Naive B cell (primary cell): Measurements from ENCODE around the gene MOGAT2. TPM values are rescaled to one million over a fixed set of nuclear protein-coding genes. Genes with fewer than 3 reads are reported as not detected.

ENCODE experiments used
- ATAC-seq, 2 donors: fragments of 150-1000 bp; cut with Tn5 transposase; 2 replicates each; pipeline ENCODE4 v1.10.0; 2021; ENCODE audit warnings: low read depth in 2 of 2, mild to moderate bottlenecking in 2 of 2, moderate library complexity in 2 of 2
- DNase-seq: peaks from one replicate; pipeline ENCODE4 v3.0.0; 2022
- H3K27ac Mint-ChIP-seq, 6 donors: one replicate each; pipeline ENCODE4 v1.8.0; 2020 to 2022; ENCODE audit warnings: mild to moderate bottlenecking in 6 of 6, mixed read lengths in 6 of 6, moderate library complexity in 5 of 6, inconsistent platforms in 2 of 6
- H3K27me3 Mint-ChIP-seq, 3 donors: one replicate each; pipeline ENCODE4 v1.8.0; 2021 to 2022; ENCODE audit warnings: mixed read lengths in 3 of 3, mild to moderate bottlenecking in 1 of 3
- H3K36me3 Mint-ChIP-seq, 2 donors: one replicate each; pipeline ENCODE4 v1.8.0; 2020 to 2022; ENCODE audit warnings: mixed read lengths in 2 of 2, inconsistent platforms in 1 of 2, mild to moderate bottlenecking in 1 of 2
- H3K4me1 Mint-ChIP-seq, 3 donors: one replicate each; pipeline ENCODE4 v1.8.0; 2020 to 2022; ENCODE audit warnings: mixed read lengths in 3 of 3, inconsistent platforms in 1 of 3, mild to moderate bottlenecking in 1 of 3, moderate library complexity in 1 of 3
- H3K4me3 Mint-ChIP-seq, 8 donors: one replicate each; pipeline ENCODE4 v1.8.0; 2020 to 2022; ENCODE audit warnings: mild to moderate bottlenecking in 8 of 8, mixed read lengths in 8 of 8, moderate library complexity in 8 of 8, inconsistent platforms in 2 of 8
- H3K9me3 Mint-ChIP-seq, 7 donors: one replicate each; pipeline ENCODE4 v1.8.0; 2020 to 2022; ENCODE audit warnings: mixed read lengths in 7 of 7, mild to moderate bottlenecking in 5 of 7, inconsistent platforms in 2 of 7, moderate library complexity in 1 of 7
- polyA plus RNA-seq, 6 donors: library from polyadenylated mRNA; unstranded; fragments of 300-500 nt; fragmentation: Illumina TruSeq; gene quantifications; one replicate each; pipeline ENCODE4 v1.2.3, GENCODE V29; 2021; ENCODE audit warnings: low read depth in 6 of 6

MOGAT2 gene
- polyA plus RNA-seq, 6 donors from 2014 or later, result not detected

DNA sequence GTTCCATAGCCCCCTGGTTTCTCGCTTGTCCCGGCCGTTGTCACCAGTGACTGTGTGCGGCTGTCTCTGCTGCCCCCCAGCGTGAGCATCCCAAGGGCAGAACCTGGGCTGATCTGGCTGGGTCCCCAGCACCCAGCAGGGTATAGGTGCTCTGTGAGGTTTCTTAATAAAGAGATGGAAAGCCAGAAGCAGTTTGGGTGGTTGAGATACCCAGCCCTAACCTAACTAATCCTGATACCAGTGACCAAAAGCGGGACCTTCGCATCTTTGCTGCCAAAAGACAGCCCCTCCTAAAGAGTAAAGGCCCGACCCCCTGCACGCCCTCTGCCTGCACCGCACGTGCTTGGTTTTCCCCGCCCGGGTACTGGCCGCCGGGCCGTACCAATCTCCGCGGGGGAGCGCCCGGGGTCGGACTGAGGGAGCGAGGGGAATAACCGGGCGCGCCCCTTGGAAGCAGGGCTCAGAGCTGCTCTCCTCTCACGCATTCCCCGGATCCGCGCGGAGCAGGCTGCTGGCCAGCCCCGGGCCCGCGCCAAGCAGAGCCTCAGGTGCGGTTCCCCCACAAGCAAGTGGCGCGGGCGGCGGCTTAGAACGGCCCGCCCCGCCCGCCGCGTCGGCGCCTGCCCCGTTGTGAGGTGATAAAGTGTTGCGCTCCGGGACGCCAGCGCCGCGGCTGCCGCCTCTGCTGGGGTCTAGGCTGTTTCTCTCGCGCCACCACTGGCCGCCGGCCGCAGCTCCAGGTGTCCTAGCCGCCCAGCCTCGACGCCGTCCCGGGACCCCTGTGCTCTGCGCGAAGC lies 50.7 kb downstream of the MOGAT2 start, which contains the start of gene DGAT2:
TSS of gene DGAT2 (plus strand) at position 667 of the 797 bp plus-strand sequence. CDS start 214 bp downstream, outside the sequence.
- DNase-seq (peak; percentile 82), ATAC-seq (peak; percentile 80 to 82)
- Mint-ChIP-seq H3K4me3 (peak within 1 kb of the TSS; percentile 87 to 91 (median 89)), H3K36me3 (no peaks in the 10 kb centered on the region), H3K27ac (peak within 1 kb of the TSS; percentile 93 to 99 (median 95)), H3K27me3 (peaks cover 0 to 10% (median 0%) of the 10 kb centered on the region in 3 donors), H3K9me3 (no peaks in the 10 kb centered on the region), H3K4me1 (peaks cover 47 to 57% (median 52%) of the 10 kb centered on the region in 3 donors)

DNA sequence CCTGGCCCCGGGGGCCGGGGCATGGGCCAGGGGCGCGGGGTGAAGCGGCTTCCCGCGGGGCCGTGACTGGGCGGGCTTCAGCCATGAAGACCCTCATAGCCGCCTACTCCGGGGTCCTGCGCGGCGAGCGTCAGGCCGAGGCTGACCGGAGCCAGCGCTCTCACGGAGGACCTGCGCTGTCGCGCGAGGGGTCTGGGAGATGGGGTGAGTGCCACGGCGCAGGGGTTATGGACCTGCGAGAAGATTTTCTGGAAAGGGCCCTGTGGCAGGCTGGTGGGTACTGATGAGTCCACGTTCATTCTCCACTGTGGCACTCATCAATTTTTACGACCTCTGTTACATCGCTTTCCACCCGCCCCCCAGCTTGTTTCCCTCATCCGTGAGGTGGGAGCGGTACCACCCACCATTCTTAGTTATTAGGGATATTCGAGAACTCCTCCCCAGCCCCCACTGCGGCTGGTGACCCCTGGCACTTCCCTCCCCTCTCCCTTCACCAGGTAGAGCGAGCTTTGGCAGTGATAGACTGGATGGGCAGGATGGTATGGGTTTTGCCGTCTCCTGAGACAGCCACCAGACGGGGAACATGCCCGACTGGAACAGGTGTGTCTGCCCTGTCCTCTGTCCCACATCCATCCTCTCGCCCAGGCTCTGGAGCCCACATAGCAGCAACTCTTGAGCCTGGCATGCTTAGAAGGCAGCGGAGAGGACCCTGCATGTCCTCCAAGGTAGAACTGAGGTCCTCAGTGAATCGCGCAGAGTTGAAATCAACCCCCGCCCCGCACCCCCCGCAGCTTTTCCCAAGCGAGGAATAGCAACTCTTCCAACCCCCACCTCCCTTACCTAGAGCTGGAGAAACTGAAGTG lies 51.5 kb downstream of the MOGAT2 start:
- peak overlapping the region; percentile 73 to 90 (median 83) for H3K4me3 Mint-ChIP-seq
- H3K9me3 Mint-ChIP-seq, result no peaks in the 10 kb centered on the region
- H3K27ac Mint-ChIP-seq, result peak overlapping the region in 4 of 6 donors; percentile 67 to 96 (median 88)
- DNase-seq, result no peak
- no peak for ATAC-seq
- H3K4me1 Mint-ChIP-seq, result peaks cover 55 to 65% (median 61%) of the 10 kb centered on the region in 3 donors
- peaks cover 0 to 6% (median 0%) of the 10 kb centered on the region in 3 donors for H3K27me3 Mint-ChIP-seq
- H3K36me3 Mint-ChIP-seq, result no peaks in the 10 kb centered on the region

- H3K9me3 Mint-ChIP-seq, result no peaks in the 10 kb centered on the region
- H3K36me3 Mint-ChIP-seq, result no peaks in the 10 kb centered on the region
- no peak for DNase-seq
- peaks cover 55 to 71% (median 67%) of the 10 kb centered on the region in 3 donors for H3K4me1 Mint-ChIP-seq
- peak overlapping the region in 4 of 6 donors; percentile 25 to 96 (median 88) for H3K27ac Mint-ChIP-seq
- ATAC-seq, result no peak
- H3K4me3 Mint-ChIP-seq, result peak overlapping the region in 7 of 8 donors; percentile 36 to 90 (median 83)
- H3K27me3 Mint-ChIP-seq, result peaks cover 0 to 6% (median 0%) of the 10 kb centered on the region in 3 donors
Measured at GRCh38 chr11:75770102-75770501, 52.5 kb downstream of the MOGAT2 start.

DNA sequence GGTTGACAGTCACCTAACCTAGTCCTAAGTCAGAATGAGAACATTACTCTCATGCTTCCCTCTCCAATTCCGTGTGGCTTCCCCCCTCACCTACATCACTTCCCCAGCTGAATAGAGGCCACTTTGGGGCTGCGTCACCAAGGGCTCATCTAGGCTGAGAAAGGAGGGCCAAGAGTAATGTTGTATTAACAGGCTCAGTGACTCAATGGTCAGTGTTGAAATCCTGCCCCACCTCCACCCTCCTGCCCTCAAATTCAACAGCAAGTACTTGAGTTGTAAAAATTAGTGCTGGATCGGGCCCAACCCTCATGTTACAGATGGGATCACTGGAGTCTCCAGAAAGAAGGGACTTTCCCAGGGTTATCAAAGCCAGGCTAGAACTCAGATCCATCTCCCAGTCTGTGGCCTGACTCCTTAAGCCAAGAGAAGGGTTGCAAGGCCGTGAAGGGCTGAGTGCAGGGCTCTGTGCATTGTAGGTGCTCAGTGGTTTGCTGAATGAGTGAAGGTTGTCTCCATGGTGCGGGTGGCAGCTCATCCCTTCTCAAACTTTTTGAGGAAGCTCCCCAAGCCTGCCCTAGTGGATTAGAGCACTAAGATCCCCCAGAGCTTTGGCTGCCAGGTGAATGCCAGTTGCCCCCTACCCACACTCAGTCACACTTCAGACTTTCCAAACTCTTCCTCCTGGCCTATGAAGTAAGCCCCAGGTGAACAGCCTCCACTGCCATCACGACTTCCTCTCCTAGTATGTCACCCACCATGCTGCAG lies 54.2 kb downstream of the MOGAT2 start:
- Mint-ChIP-seq H3K27me3 (no peaks in the 10 kb centered on the region), H3K36me3 (no peaks in the 10 kb centered on the region), H3K4me1 (peaks cover 50 to 72% (median 65%) of the 10 kb centered on the region in 3 donors), H3K9me3 (no peaks in the 10 kb centered on the region), H3K4me3 (peak overlapping the region in 3 of 8 donors; percentile 10 to 20 (median 13)), H3K27ac (peak overlapping the region in 4 of 6 donors; percentile 5 to 76 (median 32))
- DNase-seq, result no peak
- no peak for ATAC-seq

DNA sequence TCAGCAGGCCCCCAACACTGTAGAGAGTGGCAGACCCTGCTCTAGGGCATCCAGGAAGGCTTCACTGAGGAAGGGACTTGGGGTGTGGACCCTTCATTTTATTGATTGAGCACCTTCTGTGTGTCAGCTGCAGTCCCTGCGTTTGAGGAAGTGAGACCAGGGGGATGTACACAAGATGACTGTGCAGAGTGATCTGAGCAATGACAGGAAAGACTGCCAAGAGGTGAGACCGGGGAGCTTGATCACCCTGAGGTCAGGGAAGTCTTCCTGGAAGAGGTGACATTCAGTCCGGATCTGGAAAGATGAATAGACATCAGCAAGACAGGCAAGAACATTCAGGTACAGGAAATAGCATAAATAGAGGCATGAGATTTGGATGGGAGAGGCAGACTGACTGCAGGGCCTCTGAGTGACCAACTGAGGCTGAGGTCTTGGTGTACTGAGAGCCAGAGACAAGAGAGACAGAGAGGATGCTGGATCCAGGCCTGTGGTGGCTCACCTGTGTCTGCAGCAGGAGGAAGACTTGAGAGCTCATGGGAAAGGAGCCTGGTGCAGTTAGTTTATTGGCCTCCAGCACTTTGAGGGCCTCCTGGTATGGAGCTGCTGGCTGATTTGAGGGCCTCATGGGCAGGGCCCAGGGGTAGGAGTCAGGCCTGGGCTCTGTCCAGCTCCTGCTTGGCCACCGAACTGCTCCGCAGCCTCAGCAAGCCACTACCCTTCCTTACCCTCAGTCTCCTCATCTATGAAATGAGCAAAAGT lies 56.1 kb downstream of the MOGAT2 start:
- H3K27me3 Mint-ChIP-seq, result no peaks in the 10 kb centered on the region
- H3K36me3 Mint-ChIP-seq, result peaks cover 0 to 7% of the 10 kb centered on the region in 2 donors
- H3K4me1 Mint-ChIP-seq, result peaks cover 48 to 70% (median 49%) of the 10 kb centered on the region in 3 donors
- H3K9me3 Mint-ChIP-seq, result no peaks in the 10 kb centered on the region
- H3K27ac Mint-ChIP-seq, result peak overlapping the region; percentile 10 to 91 (median 74)
- peak; percentile 72 for DNase-seq
- peak overlapping the region in 7 of 8 donors; percentile 2 to 80 (median 37) for H3K4me3 Mint-ChIP-seq
- peak; percentile 88 to 90 for ATAC-seq

GRCh38 chr11:75775056-75775455 lies 57.4 kb downstream of the MOGAT2 start:
- Mint-ChIP-seq H3K27ac (no peak overlapping the region), H3K27me3 (no peaks in the 10 kb centered on the region), H3K36me3 (peaks cover 0 to 7% of the 10 kb centered on the region in 2 donors), H3K4me1 (peaks cover 44 to 62% (median 44%) of the 10 kb centered on the region in 3 donors), H3K9me3 (no peaks in the 10 kb centered on the region), H3K4me3 (no peak overlapping the region)
- no peak for ATAC-seq
- no peak for DNase-seq

- Mint-ChIP-seq H3K36me3 (peaks cover 0 to 7% of the 10 kb centered on the region in 2 donors), H3K4me3 (no peak overlapping the region), H3K27ac (no peak overlapping the region), H3K9me3 (no peaks in the 10 kb centered on the region), H3K4me1 (peaks cover 35 to 52% (median 37%) of the 10 kb centered on the region in 3 donors), H3K27me3 (no peaks in the 10 kb centered on the region)
- ATAC-seq, result no peak
- no peak for DNase-seq
Measured at GRCh38 chr11:75776546-75776945, 58.9 kb downstream of the MOGAT2 start.

DNA sequence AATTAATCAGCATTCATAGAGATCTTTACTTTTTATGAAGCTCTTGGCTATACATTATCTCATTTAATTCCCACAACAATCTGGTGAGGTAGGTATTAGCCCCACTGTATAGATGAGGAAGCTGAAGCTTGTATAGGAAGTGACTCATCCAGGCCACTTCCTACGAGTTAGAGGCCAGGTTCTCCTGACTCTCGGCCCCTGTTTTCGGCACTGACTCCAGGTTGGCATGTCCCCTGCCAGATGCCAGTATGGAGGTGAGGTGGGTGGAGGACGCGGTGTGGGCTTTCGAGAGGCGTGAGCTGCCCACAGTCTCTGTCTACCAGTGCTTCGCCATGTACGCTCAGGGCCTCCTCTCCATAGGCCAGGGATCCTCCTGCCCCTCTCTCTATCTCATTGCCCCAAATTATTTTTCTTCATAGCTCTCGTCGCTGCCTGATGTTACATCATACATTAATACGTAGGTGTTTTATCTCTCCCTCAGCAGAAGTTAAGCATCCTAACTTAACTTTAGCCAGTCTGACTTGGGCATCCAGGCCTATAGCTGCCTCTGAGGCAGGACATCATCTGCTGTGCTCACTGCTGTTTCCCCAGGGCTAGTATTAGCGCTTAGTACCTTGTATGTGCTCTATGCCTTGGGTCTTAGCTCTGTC lies 59.9 kb downstream of the MOGAT2 start:
- no peak overlapping the region for H3K4me3 Mint-ChIP-seq
- ATAC-seq (no peak), DNase-seq (no peak)
- H3K27me3 Mint-ChIP-seq, result no peaks in the 10 kb centered on the region
- H3K4me1 Mint-ChIP-seq, result peaks cover 30 to 45% (median 32%) of the 10 kb centered on the region in 3 donors
- peak overlapping the region in 1 of 6 donors; percentile 47 for H3K27ac Mint-ChIP-seq
- no peaks in the 10 kb centered on the region for H3K9me3 Mint-ChIP-seq
- H3K36me3 Mint-ChIP-seq, result peaks cover 0 to 7% of the 10 kb centered on the region in 2 donors

DNA sequence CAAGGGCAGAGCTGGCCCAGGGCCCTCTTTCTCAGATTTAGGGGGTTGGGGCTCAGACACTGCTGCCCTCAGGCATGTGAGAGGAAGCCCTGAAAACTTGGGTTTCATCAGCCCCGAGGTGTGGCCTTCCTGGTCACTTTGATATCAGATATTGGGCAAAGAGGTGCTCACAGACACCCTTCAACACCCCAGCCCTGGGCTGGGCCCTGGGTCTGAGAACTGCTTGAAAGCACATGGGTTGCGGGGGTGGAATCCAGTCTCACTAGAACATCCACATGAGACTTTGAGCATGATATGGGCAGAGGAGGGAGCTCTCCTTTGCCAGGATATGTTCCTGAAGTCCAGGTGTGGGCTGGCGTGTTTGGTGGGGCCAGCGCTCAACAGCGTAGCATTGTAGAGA lies 61.3 kb downstream of the MOGAT2 start:
- Mint-ChIP-seq H3K27me3 (no peaks in the 10 kb centered on the region), H3K4me1 (peaks cover 18 to 31% (median 21%) of the 10 kb centered on the region in 3 donors), H3K27ac (no peak overlapping the region), H3K4me3 (no peak overlapping the region), H3K9me3 (no peaks in the 10 kb centered on the region), H3K36me3 (peaks cover 0 to 7% of the 10 kb centered on the region in 2 donors)
- no peak for ATAC-seq
- no peak for DNase-seq

DNA sequence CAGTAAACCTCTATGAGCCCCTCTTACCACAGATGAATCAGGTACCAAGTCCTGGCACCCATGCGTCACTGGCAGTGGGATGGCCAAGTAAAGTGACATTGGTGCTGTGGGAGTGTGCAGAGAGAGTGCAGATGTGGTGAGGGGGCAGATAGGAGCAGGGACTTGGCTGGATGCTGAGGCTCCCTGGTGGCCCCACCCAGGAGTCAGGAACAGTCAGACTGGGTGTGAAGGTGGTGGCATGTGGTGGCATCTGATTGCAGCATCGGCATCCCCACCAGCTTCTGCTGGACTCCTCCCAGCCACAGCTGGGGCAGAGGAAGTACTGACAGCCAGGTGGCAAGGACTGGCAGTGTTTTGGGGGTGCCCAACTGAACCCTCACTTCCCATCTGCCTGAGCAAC lies 62.3 kb downstream of the MOGAT2 start:
- DNase-seq, result no peak
- Mint-ChIP-seq H3K27me3 (no peaks in the 10 kb centered on the region), H3K4me3 (no peak overlapping the region), H3K4me1 (peaks cover 10 to 26% (median 20%) of the 10 kb centered on the region in 3 donors), H3K27ac (peak overlapping the region in 1 of 6 donors; percentile 56), H3K9me3 (no peaks in the 10 kb centered on the region), H3K36me3 (peaks cover 0 to 7% of the 10 kb centered on the region in 2 donors)
- peak; percentile 64 to 75 for ATAC-seq

DNA sequence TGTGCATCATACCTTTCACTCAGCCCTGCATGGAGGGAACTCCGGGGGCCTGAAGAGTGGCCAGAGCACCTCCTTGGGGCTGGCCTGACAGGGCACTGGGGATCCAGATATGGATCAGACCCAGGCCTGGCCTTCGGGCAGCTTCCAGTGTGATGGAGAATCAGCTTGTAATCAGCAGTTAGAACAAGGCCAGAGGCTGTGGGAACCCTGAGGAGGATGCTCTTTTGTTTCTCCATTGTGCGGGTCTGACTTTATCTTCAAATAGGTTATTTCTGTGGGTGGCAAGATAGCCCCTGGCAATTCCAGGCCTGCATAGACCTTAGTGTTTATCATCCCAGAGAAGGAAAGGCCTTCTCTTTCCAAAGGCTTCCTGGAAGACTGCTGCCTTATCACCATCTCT lies 63.2 kb downstream of the MOGAT2 start:
- Mint-ChIP-seq H3K9me3 (no peaks in the 10 kb centered on the region), H3K36me3 (peaks cover 0 to 7% of the 10 kb centered on the region in 2 donors), H3K27me3 (no peaks in the 10 kb centered on the region), H3K4me1 (peaks cover 10 to 22% (median 20%) of the 10 kb centered on the region in 3 donors), H3K4me3 (no peak overlapping the region), H3K27ac (no peak overlapping the region)
- no peak for DNase-seq
- no peak for ATAC-seq

GRCh38 chr11:75781296-75781695 lies 63.7 kb downstream of the MOGAT2 start:
- Mint-ChIP-seq H3K36me3 (peaks cover 0 to 7% of the 10 kb centered on the region in 2 donors), H3K27ac (no peak overlapping the region), H3K4me1 (peaks cover 10 to 20% (median 18%) of the 10 kb centered on the region in 3 donors), H3K9me3 (no peaks in the 10 kb centered on the region), H3K4me3 (no peak overlapping the region), H3K27me3 (no peaks in the 10 kb centered on the region)
- DNase-seq (no peak), ATAC-seq (no peak)
